Right ventricle myocardium superior (tissue), 1 donor: ENCODE data around the gene C19orf73. TPM values are rescaled to one million over a fixed set of nuclear protein-coding genes. Genes with fewer than 3 reads are reported as not detected.
A peak's percentile ranks its signal among the peaks of the same experiment; 100 is the strongest.

Experiments used
- ATAC-seq: fragments of 200-7000 bp; cut with Tn5 transposase; one replicate; pipeline ENCODE4 v1.9.1; 2020; ENCODE audit warnings: mild to moderate bottlenecking; ENCODE audit not compliant: poor library complexity
- DNase-seq: peaks from one replicate; pipeline ENCODE4 v3.0.0-alpha.2; 2020
- intact Hi-C: fragments of 100-400 bp; cut with DNase I; formaldehyde crosslinking; loops from one replicate; pipeline ENCODE4 v1.11.2; 2022
- total RNA-seq: library from RNA; stranded (reverse); fragmentation: NEBNext Ultra II Directional; extraction: Animal tissue kit (Norgen Biotek cat#: 25700); gene quantifications from one replicate; pipeline ENCODE4 v1.2.1, GENCODE V29; 2021
- donor health status: DM: no; HTN: yes; CAD: no; lungs with severe emphysema.

C19orf73 gene
- total RNA-seq, 1 donor from 2014 or later, result 1.3 TPM

DNA sequence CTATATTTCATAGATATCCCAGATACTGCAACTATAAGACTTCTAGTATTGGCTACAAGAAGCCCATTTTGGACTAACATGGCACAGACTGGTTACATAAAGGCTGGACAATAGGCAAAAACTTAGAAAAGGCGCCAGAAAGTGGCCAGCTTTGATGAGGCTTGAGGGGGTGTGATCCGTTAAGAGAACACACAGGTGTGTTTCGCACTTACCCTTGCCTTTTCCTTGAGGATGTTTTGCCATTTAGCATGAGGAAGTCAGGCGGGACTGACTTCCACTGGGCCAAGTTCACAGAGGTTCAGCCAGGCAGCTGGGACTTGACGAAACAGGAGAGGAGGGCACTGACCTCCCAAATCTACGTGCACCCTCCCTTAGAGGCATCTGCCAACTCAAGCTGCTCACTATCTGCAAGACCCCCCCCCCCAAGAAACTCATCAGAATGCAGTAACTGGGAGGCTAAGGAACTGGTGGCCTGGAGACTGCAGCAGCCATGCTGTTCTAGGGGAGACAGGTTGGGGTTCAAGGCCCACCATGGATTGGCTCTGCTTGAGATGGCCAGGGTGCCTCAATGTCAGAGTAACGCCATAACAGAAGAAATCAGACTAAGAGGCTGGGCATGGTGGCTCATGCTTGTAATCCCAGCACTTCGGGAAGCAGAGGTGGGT is 9.2 kb downstream of the C19orf73 start:
- ATAC-seq (no peak), DNase-seq (no peak)
- intact Hi-C loops, result loop anchor here (5.0 kb wide), 1 partner anchor 33 kb away; no protein-coding TSS in a partner anchor

DNA sequence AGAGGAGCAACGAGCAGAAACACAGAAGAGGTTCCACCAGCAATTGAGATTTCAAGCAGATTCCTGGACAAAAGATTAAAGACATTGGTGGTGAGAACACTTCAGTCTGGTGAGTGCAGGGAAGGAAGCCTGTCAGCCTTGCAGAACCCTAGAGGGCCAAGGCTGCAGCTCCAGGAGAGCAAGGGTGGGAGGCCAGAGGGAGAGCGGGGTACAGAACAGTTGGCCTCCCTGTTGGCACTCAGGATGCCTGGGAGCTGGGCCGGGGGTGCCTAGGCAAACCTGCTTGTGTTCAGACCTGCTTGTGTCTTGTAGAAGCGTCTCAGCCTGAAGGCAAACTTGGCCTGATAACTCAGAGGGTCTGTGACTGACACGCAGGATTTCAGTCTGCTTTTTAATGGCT is 9.9 kb downstream of the C19orf73 start:
- ATAC-seq, result no peak
- intact Hi-C loops, result loop anchor here (5.0 kb wide), 1 partner anchor 33 kb away; no protein-coding TSS in a partner anchor

DNA sequence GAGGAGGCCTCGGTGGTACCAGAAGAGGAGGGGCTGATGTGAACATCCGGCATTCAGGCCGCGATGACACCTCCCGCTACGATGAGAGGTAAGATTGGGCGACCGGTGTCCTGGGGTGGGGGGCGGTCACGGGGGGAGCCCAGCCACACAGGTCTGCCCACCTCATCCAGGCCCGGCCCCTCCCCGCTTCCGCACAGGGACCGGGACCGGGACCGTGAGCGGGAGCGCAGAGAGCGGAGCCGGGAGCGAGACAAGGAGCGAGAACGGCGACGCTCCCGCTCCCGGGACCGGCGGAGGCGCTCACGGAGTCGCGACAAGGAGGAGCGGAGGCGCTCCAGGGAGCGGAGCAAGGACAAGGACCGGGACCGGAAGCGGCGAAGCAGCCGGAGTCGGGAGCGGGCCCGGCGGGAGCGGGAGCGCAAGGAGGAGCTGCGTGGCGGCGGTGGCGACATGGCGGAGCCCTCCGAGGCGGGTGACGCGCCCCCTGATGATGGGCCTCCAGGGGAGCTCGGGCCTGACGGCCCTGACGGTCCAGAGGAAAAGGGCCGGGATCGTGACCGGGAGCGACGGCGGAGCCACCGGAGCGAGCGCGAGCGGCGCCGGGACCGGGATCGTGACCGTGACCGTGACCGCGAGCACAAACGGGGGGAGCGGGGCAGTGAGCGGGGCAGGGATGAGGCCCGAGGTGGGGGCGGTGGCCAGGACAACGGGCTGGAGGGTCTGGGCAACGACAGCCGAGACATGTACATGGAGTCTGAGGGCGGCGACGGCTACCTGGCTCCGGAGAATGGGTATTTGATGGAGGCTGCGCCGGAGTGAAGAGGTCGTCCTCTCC is 11.1 kb downstream of the C19orf73 start:
- peak; percentile 4 for ATAC-seq
- intact Hi-C loops, result loop anchor here (5.0 kb wide), 1 partner anchor 34 kb away; no protein-coding TSS in a partner anchor
- DNase-seq, result no peak

More for the DNA sequence above, 9.9 kb downstream of the C19orf73 start:
- no peak for DNase-seq

DNA sequence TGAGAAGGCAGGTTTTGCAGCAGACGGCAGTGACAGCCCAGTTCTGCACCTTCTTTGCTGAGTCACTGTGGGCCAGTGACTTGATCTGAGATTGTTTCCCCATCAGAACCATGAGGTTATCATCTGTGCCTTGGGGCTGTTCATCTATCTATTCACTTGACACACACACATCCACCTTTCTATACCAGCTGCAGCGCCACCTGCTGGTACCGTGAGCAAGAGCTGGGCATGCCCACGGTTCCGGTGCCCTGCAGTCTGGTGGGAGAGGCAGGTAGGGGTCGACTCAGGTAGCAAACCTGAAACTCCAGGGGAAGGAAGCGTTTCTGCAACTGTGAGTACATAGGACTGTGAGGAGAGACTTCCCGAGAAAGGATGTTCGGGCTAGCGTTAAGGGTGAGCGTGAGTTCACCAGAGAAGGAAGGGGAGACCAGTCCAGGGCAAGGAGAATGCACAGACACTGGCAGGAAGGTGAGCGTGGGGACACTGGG is 12.3 kb downstream of the C19orf73 start:
- intact Hi-C loops, result loop anchor here (5.0 kb wide), 1 partner anchor 36 kb away; no protein-coding TSS in a partner anchor
- DNase-seq, result peak; percentile 69
- ATAC-seq, result peak; percentile 41

DNA sequence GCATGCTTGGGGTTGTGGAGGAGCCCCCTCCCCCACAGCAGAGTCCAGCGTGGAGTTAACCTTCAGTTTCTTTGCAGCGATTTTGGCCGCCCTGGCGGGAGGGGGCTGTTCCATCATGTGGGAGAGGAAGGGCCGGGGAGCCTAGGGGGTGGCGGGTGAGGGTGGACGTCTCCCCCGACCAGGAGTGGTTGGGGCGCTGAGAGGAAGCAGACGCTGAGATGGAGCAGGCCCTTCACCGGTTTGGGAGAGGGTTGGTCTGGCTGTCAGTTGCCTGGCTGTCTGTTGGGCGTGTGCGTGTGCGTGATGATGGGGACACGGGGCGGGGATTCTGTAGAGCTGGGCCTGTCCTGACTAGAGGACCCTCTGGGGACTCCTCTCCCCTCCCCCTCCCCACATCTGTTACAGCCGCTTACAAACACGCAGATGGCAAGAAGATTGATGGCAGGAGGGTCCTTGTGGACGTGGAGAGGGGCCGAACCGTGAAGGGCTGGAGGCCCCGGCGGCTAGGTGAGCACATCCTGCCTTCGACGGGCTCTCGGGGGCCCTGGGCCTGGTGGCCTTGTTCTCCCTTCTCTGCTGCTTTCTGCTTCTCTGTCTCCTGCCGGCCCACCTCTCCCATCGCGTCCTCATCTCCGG is 14.6 kb downstream of the C19orf73 start:
- intact Hi-C loops, result no loop called here
- ATAC-seq, result no peak
- DNase-seq, result no peak

DNA sequence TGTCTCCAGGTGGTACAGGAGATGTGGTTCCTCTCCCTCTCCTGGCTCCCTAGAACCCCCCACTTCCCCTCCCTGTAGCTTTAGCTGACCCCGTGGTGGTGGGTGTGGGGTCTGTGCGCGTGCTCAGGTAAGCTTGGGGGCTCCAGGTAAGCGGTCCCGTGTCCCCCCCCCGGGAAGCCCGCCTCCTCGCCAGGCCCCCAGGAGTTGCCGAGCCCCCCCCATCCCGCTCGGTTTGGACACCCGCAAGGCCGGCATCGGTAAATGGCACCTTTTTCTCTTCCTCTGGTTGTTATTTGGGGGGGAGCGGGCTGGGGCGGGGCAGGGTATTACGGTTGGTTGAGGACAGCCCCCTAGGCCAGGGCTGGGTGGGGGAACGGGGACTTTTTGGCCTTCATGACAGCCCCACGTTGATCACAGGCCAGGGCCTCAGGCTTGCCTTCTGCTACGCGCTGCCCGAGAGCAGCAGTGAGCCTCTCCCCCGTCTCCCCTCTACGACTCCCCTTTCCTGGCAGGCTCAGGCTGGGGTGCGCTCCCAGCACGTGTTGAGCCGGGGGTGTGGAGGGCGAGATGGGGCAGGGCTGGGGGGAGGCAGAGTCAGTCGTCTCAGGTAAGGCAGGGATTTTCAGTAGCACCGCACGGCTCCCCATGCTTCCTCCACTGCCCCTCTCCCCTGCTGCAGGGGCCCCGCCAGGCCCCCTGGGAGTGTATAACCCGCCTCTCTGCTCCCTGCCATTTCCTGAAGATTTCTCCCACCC is 15.4 kb downstream of the C19orf73 start:
- intact Hi-C loops, result no loop called here
- ATAC-seq (no peak), DNase-seq (no peak)

DNA sequence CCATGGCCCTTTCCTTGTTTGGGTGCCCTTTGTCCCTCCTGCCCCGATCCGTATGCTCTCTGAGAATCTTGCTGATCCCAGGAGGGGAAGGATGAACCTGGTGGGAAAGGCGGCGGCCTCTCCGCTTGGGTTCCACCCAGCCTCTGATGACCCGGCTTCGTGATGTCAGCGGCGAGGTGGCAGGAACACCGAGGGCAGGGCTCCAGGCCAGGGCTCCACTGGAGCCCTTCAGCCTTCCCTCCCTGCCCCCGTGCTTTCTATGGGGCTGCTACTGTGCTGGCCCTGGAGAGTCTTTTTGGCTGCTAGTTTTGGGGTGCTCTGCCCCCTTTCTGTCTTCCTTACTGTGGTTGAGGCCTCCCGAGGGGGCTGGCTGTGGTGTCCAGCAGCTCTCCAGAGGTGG is 16.6 kb downstream of the C19orf73 start:
- DNase-seq (no peak), ATAC-seq (no peak)
- intact Hi-C loops, result no loop called here

DNA sequence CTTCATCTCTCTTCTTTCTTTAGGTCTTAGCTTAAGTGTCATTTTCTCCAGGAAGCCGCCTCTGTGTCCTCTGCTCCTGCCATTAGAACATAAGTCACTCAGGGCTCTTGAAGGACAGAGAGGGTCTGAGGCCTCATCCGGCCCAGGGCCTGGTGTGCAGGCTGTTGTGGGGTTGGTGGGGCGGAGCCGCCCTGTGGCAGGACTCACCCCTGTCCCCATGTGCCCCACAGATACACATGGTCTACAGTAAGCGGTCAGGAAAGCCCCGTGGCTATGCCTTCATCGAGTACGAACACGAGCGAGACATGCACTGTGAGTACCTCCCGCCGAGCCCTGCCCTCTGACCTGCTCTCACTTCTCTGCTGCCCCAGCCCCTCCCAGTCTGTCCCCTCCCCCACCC is 17.8 kb downstream of the C19orf73 start:
- intact Hi-C loops, result no loop called here
- no peak for ATAC-seq
- no peak for DNase-seq

DNA sequence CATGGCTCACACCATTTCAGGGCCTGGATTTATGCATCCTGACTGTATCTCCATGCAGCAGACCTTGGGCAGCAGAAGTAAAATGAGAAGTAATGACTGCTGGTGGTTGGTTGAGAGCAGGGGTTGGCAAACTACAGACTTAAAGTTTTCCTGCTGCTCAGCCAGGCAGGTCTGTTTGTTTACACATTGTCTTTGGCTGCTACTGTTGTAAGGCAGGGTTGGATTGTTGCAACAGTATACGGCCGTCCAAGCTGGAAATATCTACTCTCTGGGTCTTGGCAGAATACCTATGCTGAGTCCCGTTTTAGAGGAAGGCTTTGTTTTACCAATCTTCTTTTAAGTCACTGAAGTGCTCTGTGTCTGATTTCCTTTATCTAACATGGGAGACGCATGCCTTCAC is 20.1 kb downstream of the C19orf73 start:
- ATAC-seq (no peak), DNase-seq (no peak)
- intact Hi-C loops, result loop anchor here (5.0 kb wide), 2 partner anchors 49 to 99 kb away; no protein-coding TSS in a partner anchor

DNA sequence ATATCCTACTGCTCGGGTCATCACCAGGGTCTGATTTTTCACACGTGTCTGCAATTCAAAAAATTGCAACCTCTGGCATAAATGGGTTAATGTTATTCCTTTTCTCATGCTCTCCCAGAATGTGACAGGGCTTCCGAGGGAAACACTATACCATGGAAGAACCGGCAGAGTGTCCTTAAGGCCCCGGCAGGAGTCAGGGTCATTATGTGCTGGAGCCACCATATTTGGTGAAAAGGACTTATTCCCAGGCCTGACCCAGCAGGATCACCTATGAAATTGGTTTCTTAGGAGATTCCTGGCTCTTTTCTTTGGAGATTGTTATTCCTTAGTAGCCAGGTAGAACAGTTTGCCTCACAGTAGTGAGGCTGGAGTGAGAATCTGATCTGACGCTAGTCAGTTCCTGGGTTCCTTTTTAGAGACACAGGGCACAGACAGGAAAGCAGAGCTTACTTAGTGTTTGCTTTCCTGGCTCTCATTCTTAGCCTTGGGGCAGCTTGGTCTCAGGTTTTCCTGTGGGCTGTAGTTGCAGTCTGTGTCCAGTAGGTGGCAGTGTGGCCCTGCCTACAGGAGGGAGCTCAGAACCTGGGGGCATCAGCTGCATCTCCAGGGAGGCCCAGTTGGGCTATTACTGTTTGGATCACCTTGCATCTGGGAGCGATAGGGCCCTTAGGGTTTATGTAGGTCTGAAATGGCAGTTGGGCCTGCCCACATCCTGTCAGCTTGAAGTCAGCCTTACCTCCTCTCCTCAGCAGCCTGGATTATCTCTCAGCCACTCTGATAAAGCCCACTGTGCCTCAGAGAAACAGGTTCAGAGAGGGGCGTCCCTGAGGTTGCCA is 21.3 kb downstream of the C19orf73 start:
- intact Hi-C loops, result loop anchor here (5.0 kb wide), 2 partner anchors 50 to 100 kb away; no protein-coding TSS in a partner anchor
- ATAC-seq (peak; percentile 66), DNase-seq (peak; percentile 68)

DNA sequence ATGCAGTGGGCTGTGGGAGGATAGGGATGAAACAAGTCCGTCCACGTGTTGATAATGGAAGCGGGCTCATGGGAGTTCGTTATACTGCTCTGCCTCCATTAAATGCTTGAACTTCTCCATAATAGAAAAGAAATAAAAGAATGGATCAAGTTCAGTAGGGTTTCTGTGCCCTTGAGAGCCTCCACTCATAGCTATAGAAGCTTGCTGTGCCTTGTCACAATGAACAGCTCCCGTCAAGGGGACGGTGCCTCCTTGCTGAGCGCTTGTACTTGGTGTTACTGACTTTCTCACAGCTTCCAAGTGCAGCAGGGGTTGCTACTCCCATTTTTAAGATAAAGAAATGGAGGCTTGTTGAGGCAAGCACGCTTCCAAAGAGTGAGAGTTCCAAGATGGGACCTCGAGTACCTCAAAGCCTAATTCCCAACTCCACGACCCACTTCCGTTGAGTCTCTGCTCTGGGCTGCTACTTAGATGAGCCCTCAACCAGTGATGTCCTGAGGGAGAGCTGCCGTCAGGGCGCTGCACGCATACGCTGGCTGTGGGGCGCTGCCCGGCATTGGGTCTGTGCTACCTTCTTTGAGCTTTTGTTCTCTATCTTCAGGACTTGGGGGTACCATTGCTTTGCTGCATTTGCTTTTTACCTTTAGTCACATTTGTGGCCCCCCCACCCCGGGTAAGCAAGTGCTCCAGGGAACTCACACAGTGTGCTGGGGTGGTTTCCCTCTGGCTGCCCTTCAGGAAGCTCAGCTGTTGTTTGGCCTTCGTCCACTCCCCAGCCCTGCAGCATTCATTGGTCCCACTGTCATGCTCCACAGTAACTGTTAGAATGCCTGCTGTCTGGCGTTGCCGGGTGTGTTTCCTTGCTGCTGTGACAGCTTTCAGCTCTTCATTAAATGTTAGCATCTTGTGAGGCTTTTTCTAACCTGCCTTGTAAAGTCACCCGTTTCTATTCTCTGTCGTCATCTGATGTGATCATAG is 24.1 kb downstream of the C19orf73 start:
- DNase-seq, result peak; percentile 74
- ATAC-seq, result peak; percentile 92
- intact Hi-C loops, result loop anchor here (5.0 kb wide), 2 partner anchors 53 to 103 kb away; no protein-coding TSS in a partner anchor

DNA sequence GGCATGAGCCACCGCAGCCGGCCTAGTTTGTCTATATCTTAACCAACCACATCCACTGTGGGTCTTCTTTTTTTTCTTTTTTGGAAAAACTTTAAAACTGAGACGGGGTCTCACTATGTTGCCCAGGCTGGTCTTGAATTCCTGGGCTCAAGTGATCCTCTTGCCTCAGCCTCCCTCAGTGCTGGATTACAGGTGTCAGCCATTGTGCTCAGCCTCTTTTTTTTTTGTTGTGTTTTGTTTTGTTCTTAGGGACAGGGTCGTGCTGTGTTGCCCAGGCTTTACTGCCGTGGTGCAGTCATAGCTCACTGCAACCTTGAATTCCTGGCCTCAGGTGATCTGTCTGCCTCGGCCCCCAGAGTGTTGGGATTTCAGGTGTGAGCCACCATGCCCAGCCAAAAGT is 26.3 kb downstream of the C19orf73 start:
- no peak for ATAC-seq
- intact Hi-C loops, result no loop called here
- DNase-seq, result no peak

DNA sequence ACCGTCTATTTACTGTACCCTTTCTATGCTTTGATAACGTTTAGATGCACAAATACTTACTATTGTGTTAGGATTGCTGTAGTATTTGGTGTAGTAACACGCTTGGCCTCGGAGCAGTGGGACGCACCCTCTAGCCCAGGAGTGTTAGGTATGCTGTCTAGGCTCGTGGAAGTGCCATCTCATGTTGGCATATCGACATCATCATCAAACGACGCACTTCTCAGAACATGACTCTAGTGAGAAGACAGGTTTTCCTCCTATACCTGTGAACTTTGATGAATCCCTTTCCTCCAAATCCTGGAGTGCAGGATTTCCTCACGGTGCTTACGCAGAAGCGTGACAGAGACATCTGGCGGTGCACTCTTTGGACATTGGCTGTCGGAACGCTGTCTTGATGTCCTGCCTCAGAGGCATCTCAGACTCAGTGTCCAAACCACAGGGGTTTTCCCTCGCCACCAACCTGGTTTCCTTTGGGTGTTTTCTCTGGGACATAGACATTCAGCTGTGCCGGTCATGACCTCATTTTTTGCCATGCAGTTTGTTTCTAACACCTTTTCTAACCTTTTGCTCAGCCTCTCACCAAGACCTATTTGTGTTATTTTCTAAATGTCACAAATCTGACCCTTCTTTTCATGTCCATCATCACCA is 27.4 kb downstream of the C19orf73 start:
- intact Hi-C loops, result no loop called here
- DNase-seq (no peak), ATAC-seq (no peak)

DNA sequence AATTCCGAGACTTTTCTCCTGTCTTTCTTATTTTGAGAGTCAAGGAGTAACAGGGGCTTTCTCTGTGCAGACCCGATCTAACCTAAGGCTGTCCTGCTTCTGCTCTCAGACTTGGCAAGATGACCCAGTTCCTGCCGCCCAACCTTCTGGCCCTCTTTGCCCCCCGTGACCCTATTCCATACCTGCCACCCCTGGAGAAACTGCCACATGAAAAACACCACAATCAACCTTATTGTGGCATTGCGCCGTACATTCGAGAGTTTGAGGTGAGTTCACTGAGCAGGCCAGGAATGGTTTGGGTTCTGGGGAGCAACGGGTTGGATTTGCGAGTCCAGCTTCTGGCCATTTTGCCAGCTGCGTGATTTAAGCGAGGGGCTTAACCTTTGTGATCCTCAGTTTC is 32.6 kb downstream of the C19orf73 start:
- ATAC-seq, result no peak
- intact Hi-C loops, result no loop called here

DNA sequence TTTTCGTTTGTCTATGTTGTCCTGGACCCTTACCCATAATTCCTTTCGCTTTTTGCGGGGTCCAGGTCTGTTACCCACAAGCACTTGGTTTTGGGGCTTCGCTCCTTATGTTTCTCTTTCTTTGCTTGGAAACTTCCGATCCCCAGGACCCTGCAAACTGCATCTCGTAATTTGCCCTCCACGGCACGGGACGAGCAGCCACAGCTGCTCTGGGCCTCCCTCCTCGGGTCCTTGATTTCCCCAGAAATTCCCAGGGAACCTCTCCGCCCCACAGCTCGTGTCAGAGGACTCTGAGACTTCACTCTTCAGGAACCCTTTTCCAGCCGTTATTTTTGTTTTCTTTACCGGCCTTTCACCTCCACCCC is 33.1 kb downstream of the C19orf73 start:
- intact Hi-C loops, result no loop called here
- no peak for DNase-seq
- ATAC-seq, result no peak

More for the DNA sequence above, 32.6 kb downstream of the C19orf73 start:
- no peak for DNase-seq
